Sigmoid colon (tissue), 7 donors: ENCODE results near the gene CEACAM19. TPM values are rescaled to one million over a fixed set of nuclear protein-coding genes. Genes with fewer than 3 reads are reported as not detected.

ENCODE experiments used
- DNase-seq: peaks from one replicate; pipeline ENCODE4 v3.0.0-alpha.2; 2019
- H3K27ac ChIP-seq, 4 donors: fragments of 200-600 bp; sonication (generic); one replicate each; pipeline ENCODE4 v1.5.1; 2016 to 2019; ENCODE audit warnings: mild to moderate bottlenecking in 1 of 4
- H3K27me3 ChIP-seq, 3 donors: fragments of 200-600 bp; sonication (generic); one replicate each; pipeline ENCODE4 v1.5.1; 2019; ENCODE audit warnings: mild to moderate bottlenecking in 1 of 3
- H3K36me3 ChIP-seq, 4 donors: fragments of 200-600 bp; sonication (generic); one replicate each; pipeline ENCODE4 v1.5.1; 2016 to 2019
- H3K4me1 ChIP-seq, 4 donors: fragments of 200-600 bp; sonication (generic); one replicate each; pipeline ENCODE4 v1.5.1; 2017 to 2019
- H3K4me3 ChIP-seq, 4 donors: fragments of 200-600 bp; sonication (generic); one replicate each; pipeline ENCODE4 v1.5.1; 2017 to 2019; ENCODE audit warnings: mild to moderate bottlenecking in 2 of 4, moderate library complexity in 1 of 4
- H3K9me3 ChIP-seq, 4 donors: fragments of 200-600 bp in 3 of 4; sonication (generic) in 3 of 4; one replicate each; pipeline versions ENCODE4 v1.5.1 to v1.6.1; 2013 to 2019
- CTCF ChIP-seq, 4 experiments: fragments of 450-650 bp in 3 of 4; fragments of 200-600 bp in 1 of 4; IDR thresholded peaks; one replicate each; pipeline ENCODE4 v1.5.1; 2016 to 2019; ENCODE audit warnings: antibody characterized with exemption in 4 of 4, mild to moderate bottlenecking in 3 of 4, moderate library complexity in 2 of 4
- EP300 ChIP-seq, 4 donors: sonication (generic); formaldehyde crosslinking; IDR thresholded peaks; one replicate each; pipeline ENCODE4 v1.6.1; 2017; ENCODE audit warnings: antibody characterized with exemption in 4 of 4
- POLR2A ChIP-seq, 2 donors: fragments of 450-650 bp; IDR thresholded peaks; one replicate each; pipeline ENCODE4 v1.6.1; 2016; ENCODE audit warnings: antibody characterized with exemption in 2 of 2, mild to moderate bottlenecking in 2 of 2, moderate library complexity in 2 of 2
- POLR2AphosphoS5 ChIP-seq, 4 donors: sonication (generic); formaldehyde crosslinking; IDR thresholded peaks; one replicate each; pipeline ENCODE4 v1.6.1; 2017; ENCODE audit warnings: antibody characterized with exemption in 4 of 4
- WGBS, 2 donors: extraction: QIAGEN DNeasy Blood & Tissue Kit; methylation state at CpG; one replicate each; pipeline ENCODE4 v1.1.7; 2013; 5-methylcytosine and 5-hydroxymethylcytosine counted together
- intact Hi-C: fragments of 100-400 bp; cut with DNase I; formaldehyde crosslinking; loops from one replicate; pipeline ENCODE4 v1.15.1; 2023
- polyA plus RNA-seq, 3 donors: library from polyadenylated mRNA; stranded (reverse); fragments of 200-250 nt; gene quantifications; one replicate each; pipeline ENCODE4 v1.2.3, GENCODE V29; 2013
- total RNA-seq, 4 donors: library from RNA; depleted of rRNA; stranded (reverse); fragments of >200 nt; gene quantifications; one replicate each; pipeline ENCODE4 v1.1.0, GENCODE V29; 2016
- donor health status: healthy with polysubstance abuse.
- donor health status: Bipolar disorder and iron deficiency.
- donor health status: healthy.

CEACAM19 gene
- total and polyA plus RNA-seq, 7 donors, result 0.60 to 5.3 (median 1.4) TPM

- peak; percentile 77 for DNase-seq
- H3K27me3 ChIP-seq, result peaks cover 0 to 3% (median 0%) of the 10 kb centered on the region in 3 donors
- H3K36me3 ChIP-seq, result no peaks in the 10 kb centered on the region
- intact Hi-C loops, result loop anchor here (1.0 kb wide), 1 partner anchor 81 kb away; no protein-coding TSS in a partner anchor
- H3K4me3 ChIP-seq, result no peak overlapping the region
- no peaks in the 10 kb centered on the region for H3K4me1 ChIP-seq
- 37 to 44% methylated on average over 11 of the region's 11 CpGs for WGBS, 2 donors
- no peak overlapping the region for H3K27ac ChIP-seq
- no peaks in the 10 kb centered on the region for H3K9me3 ChIP-seq
- TF ChIP-seq EP300 (IDR thresholded peaks at IDR 0.05) (no peak), CTCF (IDR thresholded peaks at IDR 0.05) (peak; percentile 70 to 93 (median 84)), POLR2AphosphoS5 (IDR thresholded peaks at IDR 0.05) (no peak)
Observed at GRCh38 chr19:44689290-44690130, 18.2 kb downstream of the CEACAM19 start.

GRCh38 chr19:44690131-44690440 is 18.8 kb downstream of the CEACAM19 start:
- TF ChIP-seq POLR2A (IDR thresholded peaks at IDR 0.05) (no peak), EP300 (IDR thresholded peaks at IDR 0.05) (no peak), POLR2AphosphoS5 (IDR thresholded peaks at IDR 0.05) (no peak), CTCF (IDR thresholded peaks at IDR 0.05) (no peak)
- intact Hi-C loops, result no loop called here
- H3K36me3 ChIP-seq, result no peaks in the 10 kb centered on the region
- peaks cover 0 to 3% (median 0%) of the 10 kb centered on the region in 3 donors for H3K27me3 ChIP-seq
- no peak overlapping the region for H3K4me3 ChIP-seq
- no peak for DNase-seq
- H3K9me3 ChIP-seq, result no peaks in the 10 kb centered on the region
- 87 to 91% methylated on average over 3 of the region's 3 CpGs for WGBS, 2 donors
- H3K27ac ChIP-seq, result no peak overlapping the region
- H3K4me1 ChIP-seq, result no peaks in the 10 kb centered on the region

- intact Hi-C loops, result no loop called here
- H3K4me3 ChIP-seq, result no peak overlapping the region
- no peak for DNase-seq
- no peak overlapping the region for H3K27ac ChIP-seq
- no peaks in the 10 kb centered on the region for H3K4me1 ChIP-seq
- no peak for TF ChIP-seq EP300 (IDR thresholded peaks at IDR 0.05)
- 4 to 32% methylated on average over 5 of the region's 5 CpGs for WGBS, 2 donors
- no peaks in the 10 kb centered on the region for H3K36me3 ChIP-seq
- H3K27me3 ChIP-seq, result peaks cover 0 to 7% (median 3%) of the 10 kb centered on the region in 3 donors
- no peaks in the 10 kb centered on the region for H3K9me3 ChIP-seq
Observed at GRCh38 chr19:44692379-44692721, 21.1 kb downstream of the CEACAM19 start.

- Histone ChIP-seq H3K4me1 (no peaks in the 10 kb centered on the region), H3K27ac (peak overlapping the region in 1 of 4 donors; percentile 17), H3K27me3 (peaks cover 0 to 17% (median 0%) of the 10 kb centered on the region in 3 donors), H3K4me3 (no peak overlapping the region), H3K9me3 (no peaks in the 10 kb centered on the region), H3K36me3 (no peaks in the 10 kb centered on the region)
- intact Hi-C loops, result no loop called here
- no peak for TF ChIP-seq POLR2AphosphoS5 (IDR thresholded peaks at IDR 0.05)
- no peak for TF ChIP-seq EP300 (IDR thresholded peaks at IDR 0.05)
- no peak for TF ChIP-seq CTCF (IDR thresholded peaks at IDR 0.05)
- no peak for TF ChIP-seq POLR2A (IDR thresholded peaks at IDR 0.05)
- 78 to 82% methylated on average over 2 of the region's 2 CpGs for WGBS, 2 donors
- DNase-seq, result no peak
Observed at GRCh38 chr19:44694184-44694579, 22.9 kb downstream of the CEACAM19 start.

GRCh38 chr19:44696939-44697669 is 25.8 kb downstream of the CEACAM19 start:
- TF ChIP-seq EP300 (IDR thresholded peaks at IDR 0.05) (no peak), CTCF (IDR thresholded peaks at IDR 0.05) (no peak)
- DNase-seq, result no peak
- Histone ChIP-seq H3K36me3 (no peaks in the 10 kb centered on the region), H3K4me3 (no peak overlapping the region), H3K27me3 (peaks cover 0 to 17% (median 0%) of the 10 kb centered on the region in 3 donors), H3K9me3 (no peaks in the 10 kb centered on the region), H3K27ac (no peak overlapping the region), H3K4me1 (no peaks in the 10 kb centered on the region)
- whole genome bisulfite sequencing, 2 donors, result 51 to 68% methylated on average over 22 of the region's 22 CpGs
- intact Hi-C loops, result no loop called here
